Measurements from ENCODE around the gene NEMP2. TPM values are rescaled to one million over a fixed set of nuclear protein-coding genes. Genes with fewer than 3 reads are reported as not detected.

Gene NEMP2
- total RNA-seq, 4 donors from 2014 or later, result 2.6 to 10.5 (median 5.3) TPM

GRCh38 chr2:190527918-190528317 lies 6.6 kb downstream of the NEMP2 start:
- DNase-seq (ENCODE audit: low spot score) (no peak), ATAC-seq (ENCODE audit: low FRiP score) (no peak)
- no peak for TF ChIP-seq CTCF (IDR thresholded peaks at IDR 0.05)

GRCh38 chr2:190527214-190527613 lies 7.3 kb downstream of the NEMP2 start:
- TF ChIP-seq CTCF (IDR thresholded peaks at IDR 0.05), result no peak
- no peak for DNase-seq (ENCODE audit: low spot score)
- no peak for ATAC-seq (ENCODE audit: low FRiP score)

- ATAC-seq (ENCODE audit: low FRiP score) (no peak), DNase-seq (ENCODE audit: low spot score) (no peak)
- TF ChIP-seq CTCF (IDR thresholded peaks at IDR 0.05), result no peak
These were observed 8.3 kb downstream of the NEMP2 start for GRCh38 chr2:190526105-190526750.

GRCh38 chr2:190524928-190525327 lies 9.6 kb downstream of the NEMP2 start:
- DNase-seq (ENCODE audit: low spot score), result no peak
- TF ChIP-seq CTCF (IDR thresholded peaks at IDR 0.05), result no peak
- ATAC-seq (ENCODE audit: low FRiP score), result no peak

- TF ChIP-seq CTCF (IDR thresholded peaks at IDR 0.05), result no peak
These were observed 14.4 kb downstream of the NEMP2 start for GRCh38 chr2:190519975-190520767.

GRCh38 chr2:190517468-190517867 lies 17.1 kb downstream of the NEMP2 start:
- DNase-seq (ENCODE audit: low spot score), result no peak
- no peak for ATAC-seq (ENCODE audit: low FRiP score)
- TF ChIP-seq CTCF (IDR thresholded peaks at IDR 0.05), result no peak

More at GRCh38 chr2:190519975-190520767, 14.4 kb downstream of the NEMP2 start:
- no peak for ATAC-seq (ENCODE audit: low FRiP score)
- DNase-seq (ENCODE audit: low spot score), result no peak

GRCh38 chr2:190515687-190516086 lies 18.8 kb downstream of the NEMP2 start:
- no peak for DNase-seq (ENCODE audit: low spot score)

More at GRCh38 chr2:190515687-190516086, 18.8 kb downstream of the NEMP2 start:
- no peak for ATAC-seq (ENCODE audit: low FRiP score)
- TF ChIP-seq CTCF (IDR thresholded peaks at IDR 0.05), result no peak
